ENCODE measurements around the gene STPG1. TPM values are rescaled to one million over a fixed set of nuclear protein-coding genes. Genes with fewer than 3 reads are reported as not detected.

Gene STPG1
- polyA plus RNA-seq, 1 donor (not counting 4 experiments of a cell fraction or from before 2014, with no cell fraction given) = 16.6 TPM

GRCh38 chr1:24348196-24348595, 65.4 kb downstream of the STPG1 start:
- H3K27me3 ChIP-seq (ENCODE audit: control insufficient read depth, extremely low read depth, insufficient read depth, low read length) = no peaks in the 10 kb centered on the region
- dilution Hi-C loops (cut with MboI; ENCODE audit: extremely low pct_ligation_motif_present, low sequenced_read_pairs) = no loop called here
- no peak for DNase-seq (ENCODE audit: low read depth, low spot score)
- H3K9me1 ChIP-seq (ENCODE audit: control insufficient read depth, extremely low read depth, insufficient read depth, low read length) = no peaks in the 10 kb centered on the region
- no peak for TF ChIP-seq EZH2 (IDR thresholded peaks at IDR 0.05; ENCODE audit: low read length)
- TF ChIP-seq CTCF (optimal IDR thresholded peaks at IDR 0.05 in 1 of 3, IDR thresholded peaks at IDR 0.05 in 1 of 3, conservative IDR thresholded peaks at IDR 0.05 in 1 of 3; ENCODE audit: extremely low read depth in 1 of 3, insufficient read depth in 2 of 3, low read length in 3 of 3) = no peak
- H3K36me3 ChIP-seq (ENCODE audit: control insufficient read depth in 2 of 2, extremely low read depth in 1 of 2, insufficient read depth in 2 of 2, low read length in 2 of 2) = peaks cover 0 to 22% of the 10 kb centered on the region in 2 experiments
- no peak overlapping the region for H3K4me2 ChIP-seq (ENCODE audit: control insufficient read depth, extremely low read depth, insufficient read depth, low read depth, low read length)
- no peaks in the 10 kb centered on the region for H3K9me3 ChIP-seq (ENCODE audit: control insufficient read depth, low read depth, low read length)
- H3K4me1 ChIP-seq (ENCODE audit: control insufficient read depth, extremely low read depth, insufficient read depth, low read length) = no peaks in the 10 kb centered on the region
- no peaks in the 10 kb centered on the region for H3K79me2 ChIP-seq (ENCODE audit: control insufficient read depth, insufficient read depth, low read length)
- FAIRE-seq = no peak
- no peak overlapping the region for H2AFZ ChIP-seq (ENCODE audit: control insufficient read depth, low read length)
- no peaks in the 10 kb centered on the region for H4K20me1 ChIP-seq (ENCODE audit: control insufficient read depth, extremely low read depth, insufficient read depth, low read length)
- H3K27ac ChIP-seq (ENCODE audit: control insufficient read depth, insufficient read depth, low read length) = no peak overlapping the region
- H3K4me3 ChIP-seq (ENCODE audit: control insufficient read depth in 2 of 3, extremely low read depth in 1 of 3, insufficient read depth in 2 of 3, low read depth in 1 of 3, low read length in 3 of 3) = no peak overlapping the region
- no peak overlapping the region for H3K9ac ChIP-seq (ENCODE audit: control insufficient read depth, extremely low read depth, insufficient read depth, low read length)

- Histone ChIP-seq H3K36me3 (ENCODE audit: control insufficient read depth in 2 of 2, extremely low read depth in 1 of 2, insufficient read depth in 2 of 2, low read length in 2 of 2) (peaks cover 0 to 23% of the 10 kb centered on the region in 2 experiments), H3K4me3 (ENCODE audit: control insufficient read depth in 2 of 3, extremely low read depth in 1 of 3, insufficient read depth in 2 of 3, low read depth in 1 of 3, low read length in 3 of 3) (no peak overlapping the region), H2AFZ (ENCODE audit: control insufficient read depth, low read length) (no peak overlapping the region), H3K9me3 (ENCODE audit: control insufficient read depth, low read depth, low read length) (no peaks in the 10 kb centered on the region), H4K20me1 (ENCODE audit: control insufficient read depth, extremely low read depth, insufficient read depth, low read length) (no peaks in the 10 kb centered on the region), H3K27ac (ENCODE audit: control insufficient read depth, insufficient read depth, low read length) (no peak overlapping the region), H3K4me2 (ENCODE audit: control insufficient read depth, extremely low read depth, insufficient read depth, low read depth, low read length) (no peak overlapping the region), H3K4me1 (ENCODE audit: control insufficient read depth, extremely low read depth, insufficient read depth, low read length) (no peaks in the 10 kb centered on the region), H3K9me1 (ENCODE audit: control insufficient read depth, extremely low read depth, insufficient read depth, low read length) (no peaks in the 10 kb centered on the region), H3K79me2 (ENCODE audit: control insufficient read depth, insufficient read depth, low read length) (no peaks in the 10 kb centered on the region), H3K27me3 (ENCODE audit: control insufficient read depth, extremely low read depth, insufficient read depth, low read length) (no peaks in the 10 kb centered on the region), H3K9ac (ENCODE audit: control insufficient read depth, extremely low read depth, insufficient read depth, low read length) (no peak overlapping the region)
- no peak for DNase-seq (ENCODE audit: low read depth, low spot score)
- FAIRE-seq = no peak
- TF ChIP-seq CTCF (optimal IDR thresholded peaks at IDR 0.05 in 1 of 3, IDR thresholded peaks at IDR 0.05 in 1 of 3, conservative IDR thresholded peaks at IDR 0.05 in 1 of 3; ENCODE audit: extremely low read depth in 1 of 3, insufficient read depth in 2 of 3, low read length in 3 of 3) (no peak), EZH2 (IDR thresholded peaks at IDR 0.05; ENCODE audit: low read length) (no peak)
- dilution Hi-C loops (cut with MboI; ENCODE audit: extremely low pct_ligation_motif_present, low sequenced_read_pairs) = no loop called here
These were observed 66.2 kb downstream of the STPG1 start for GRCh38 chr1:24347159-24347934.
